SH-SY5Y (cell line): ENCODE data around the gene DPH7.

Source experiments
- GATA2 ChIP-seq: IDR thresholded peaks from 2 replicates; pipeline ENCODE4 v1.6.1; 2011; ENCODE audit warnings: mild to moderate bottlenecking, low read depth, low read length
- GATA3 ChIP-seq: IDR thresholded peaks from 2 replicates; pipeline ENCODE4 v1.6.1; 2011; ENCODE audit warnings: low read depth, mild to moderate bottlenecking, low read length, moderate library complexity

The DPH7 gene

GRCh38 chr9:137570566-137570965 is 8.2 kb downstream of the DPH7 start:
- TF ChIP-seq GATA3 (no peak), GATA2 (no peak)

- TF ChIP-seq GATA3 (no peak), GATA2 (no peak)
Measured at GRCh38 chr9:137569609-137570203, 9.0 kb downstream of the DPH7 start.

GRCh38 chr9:137564817-137565411 is 13.8 kb downstream of the DPH7 start:
- TF ChIP-seq GATA2, result no peak
- no peak for TF ChIP-seq GATA3

- TF ChIP-seq GATA3 (no peak), GATA2 (no peak)
Measured at GRCh38 chr9:137564134-137564533, 14.6 kb downstream of the DPH7 start.

- TF ChIP-seq GATA2 (no peak), GATA3 (no peak)
Measured at GRCh38 chr9:137558127-137558526, 20.6 kb downstream of the DPH7 start.

GRCh38 chr9:137556069-137556838 is 22.5 kb downstream of the DPH7 start:
- TF ChIP-seq GATA2 (no peak), GATA3 (no peak)

GRCh38 chr9:137555179-137555578 is 23.5 kb downstream of the DPH7 start:
- no peak for TF ChIP-seq GATA2

- no peak for TF ChIP-seq GATA2
- no peak for TF ChIP-seq GATA3
Measured at GRCh38 chr9:137554349-137554748, 24.4 kb downstream of the DPH7 start.

GRCh38 chr9:137552022-137552768 is 26.5 kb downstream of the DPH7 start:
- TF ChIP-seq GATA3, result no peak
- TF ChIP-seq GATA2, result no peak

GRCh38 chr9:137551264-137552021 is 27.3 kb downstream of the DPH7 start, which contains the start of gene MRPL41:
Gene MRPL41, plus strand, starts transcription at chr9:137551879. Its CDS starts 203 bp downstream, at chr9:137552082.
- TF ChIP-seq GATA2, result no peak
- no peak for TF ChIP-seq GATA3

- TF ChIP-seq GATA3 (no peak), GATA2 (no peak)
Measured at GRCh38 chr9:137550231-137550621, 28.5 kb downstream of the DPH7 start, which contains the start of gene PNPLA7. Gene PNPLA7, minus strand, starts transcription at chr9:137550402. Its CDS starts 205 bp downstream, at chr9:137550197.

GRCh38 chr9:137547687-137548543 is 30.8 kb downstream of the DPH7 start:
- TF ChIP-seq GATA3, result no peak
- no peak for TF ChIP-seq GATA2

GRCh38 chr9:137545123-137545522 is 33.6 kb downstream of the DPH7 start:
- TF ChIP-seq GATA3 (no peak), GATA2 (no peak)
